Loucy (cell line): ENCODE data around the gene EGR1.

Experiments
- EZH2phosphoT487 ChIP-seq: fragments of 200-600 bp; IDR thresholded peaks from 2 replicates; pipeline ENCODE4 v1.6.1; 2018; ENCODE audit warnings: antibody characterized with exemption, mild to moderate bottlenecking, moderate library complexity, borderline replicate concordance
- TF ChIP-seq, protein P1 (sequence below): fragments of 200-600 bp; sonication (generic); conservative IDR thresholded peaks from 2 replicates; pipeline ENCODE4 v1.5.1; 2014; ENCODE audit warnings: mild to moderate bottlenecking, antibody characterized with exemption, low read length

- TF ChIP-seq, protein P1, sequence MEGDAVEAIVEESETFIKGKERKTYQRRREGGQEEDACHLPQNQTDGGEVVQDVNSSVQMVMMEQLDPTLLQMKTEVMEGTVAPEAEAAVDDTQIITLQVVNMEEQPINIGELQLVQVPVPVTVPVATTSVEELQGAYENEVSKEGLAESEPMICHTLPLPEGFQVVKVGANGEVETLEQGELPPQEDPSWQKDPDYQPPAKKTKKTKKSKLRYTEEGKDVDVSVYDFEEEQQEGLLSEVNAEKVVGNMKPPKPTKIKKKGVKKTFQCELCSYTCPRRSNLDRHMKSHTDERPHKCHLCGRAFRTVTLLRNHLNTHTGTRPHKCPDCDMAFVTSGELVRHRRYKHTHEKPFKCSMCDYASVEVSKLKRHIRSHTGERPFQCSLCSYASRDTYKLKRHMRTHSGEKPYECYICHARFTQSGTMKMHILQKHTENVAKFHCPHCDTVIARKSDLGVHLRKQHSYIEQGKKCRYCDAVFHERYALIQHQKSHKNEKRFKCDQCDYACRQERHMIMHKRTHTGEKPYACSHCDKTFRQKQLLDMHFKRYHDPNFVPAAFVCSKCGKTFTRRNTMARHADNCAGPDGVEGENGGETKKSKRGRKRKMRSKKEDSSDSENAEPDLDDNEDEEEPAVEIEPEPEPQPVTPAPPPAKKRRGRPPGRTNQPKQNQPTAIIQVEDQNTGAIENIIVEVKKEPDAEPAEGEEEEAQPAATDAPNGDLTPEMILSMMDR: no peak
- no peak for TF ChIP-seq EZH2phosphoT487
Measured at GRCh38 chr5:138488481-138488945, 23.2 kb downstream of the EGR1 start.
